BJ (cell line): ENCODE results near the gene AGMAT. TPM values are rescaled to one million over a fixed set of nuclear protein-coding genes. Genes with fewer than 3 reads are reported as not detected.

ENCODE experiments used
- CTCF ChIA-PET: fragments of 350-600 bp; formaldehyde crosslinking; extraction: SDS; loops from one replicate; lab custom pipeline; 2021; ENCODE audit warnings: antibody characterized with exemption, inconsistent platforms; lab: Yijun Ruan, JAX
- POLR2A ChIA-PET: fragments of 300-600 bp; sonication (Branson Sonifier 250); formaldehyde crosslinking; extraction: SDS; loops from one replicate; lab custom pipeline; 2021; ENCODE audit warnings: antibody characterized with exemption; lab: Charles Lee
- DNase-seq: peaks from one replicate; pipeline ENCODE4 v3.0.0-alpha.2; 2011; ENCODE audit warnings: low read depth
- H3K27me3 ChIP-seq: 2 replicates; pipeline ENCODE4 v1.6.0; 2011; ENCODE audit warnings: low read length; ENCODE audit not compliant: control insufficient read depth, insufficient read depth
- H3K36me3 ChIP-seq: 2 replicates; pipeline ENCODE4 v1.5.1; 2011; ENCODE audit warnings: low read length; ENCODE audit not compliant: control insufficient read depth, insufficient read depth
- H3K4me3 ChIP-seq: 2 replicates; pipeline ENCODE4 v1.5.1; 2011; ENCODE audit warnings: low read depth, mild to moderate bottlenecking, control low read depth, low read length
- CTCF ChIP-seq: IDR thresholded peaks from 2 replicates; pipeline ENCODE4 v1.5.1; 2011; ENCODE audit warnings: low read depth, mild to moderate bottlenecking, control low read depth, inconsistent platforms, low read length, moderate library complexity; ENCODE audit not compliant: insufficient read depth
- polyA plus RNA-seq: library from polyadenylated mRNA; depleted of rRNA; stranded (reverse); fragments of >200 nt; gene quantifications from 2 replicates; pipeline ENCODE4 v1.2.3, GENCODE V29; 2011

The AGMAT gene
- polyA plus RNA-seq, 1 experiment, result 1.1 TPM

- H3K36me3 ChIP-seq, result peaks cover 13% of the 10 kb centered on the region
- H3K27me3 ChIP-seq, result no peaks in the 10 kb centered on the region
- ChIA-PET POLR2A (no interaction called here), CTCF (interaction anchor here (1.0 kb wide), 1 partner anchor 14 kb away, joined by 3 read pairs; no protein-coding TSS in a partner anchor)
- H3K4me3 ChIP-seq, result no peak overlapping the region
- TF ChIP-seq CTCF, result no peak
- DNase-seq, result no peak
Observed at GRCh38 chr1:15541231-15541792, 43.5 kb downstream of the AGMAT start.

- POLR2A ChIA-PET, result no interaction called here
- DNase-seq, result no peak
- H3K4me3 ChIP-seq, result no peak overlapping the region
- TF ChIP-seq CTCF, result no peak
- CTCF ChIA-PET, result interaction anchor here (1.1 kb wide), 1 partner anchor 46 kb away, joined by 4 read pairs; no protein-coding TSS in a partner anchor
- no peaks in the 10 kb centered on the region for H3K27me3 ChIP-seq
- peaks cover 11% of the 10 kb centered on the region for H3K36me3 ChIP-seq
Observed at GRCh38 chr1:15540186-15540585, 44.7 kb downstream of the AGMAT start.

- Histone ChIP-seq H3K36me3 (peaks cover 11% of the 10 kb centered on the region), H3K27me3 (no peaks in the 10 kb centered on the region), H3K4me3 (no peak overlapping the region)
- no peak for DNase-seq
- POLR2A ChIA-PET, result no interaction called here
- CTCF ChIA-PET, result no interaction called here
- no peak for TF ChIP-seq CTCF
Observed at GRCh38 chr1:15538771-15539170, 46.1 kb downstream of the AGMAT start.

- no peaks in the 10 kb centered on the region for H3K27me3 ChIP-seq
- TF ChIP-seq CTCF, result no peak
- no peak overlapping the region for H3K4me3 ChIP-seq
- no peak for DNase-seq
- CTCF ChIA-PET, result no interaction called here
- POLR2A ChIA-PET, result no interaction called here
- peaks cover 2% of the 10 kb centered on the region; the same call in 1 of the 2 replicates for H3K36me3 ChIP-seq
Observed at GRCh38 chr1:15531682-15532081, 53.2 kb downstream of the AGMAT start.

GRCh38 chr1:15531003-15531402 is 53.8 kb downstream of the AGMAT start:
- Histone ChIP-seq H3K4me3 (no peak overlapping the region), H3K36me3 (peaks cover 2% of the 10 kb centered on the region; the same call in 1 of the 2 replicates), H3K27me3 (no peaks in the 10 kb centered on the region)
- no peak for DNase-seq
- POLR2A ChIA-PET, result no interaction called here
- no peak for TF ChIP-seq CTCF
- CTCF ChIA-PET, result no interaction called here
